K562 (cell line): Measurements from ENCODE around the gene CMTM8. TPM values are rescaled to one million over a fixed set of nuclear protein-coding genes. Genes with fewer than 3 reads are reported as not detected.

ENCODE experiments used
- BRCA1 ChIP-seq, 2 experiments: fragments of 450-650 bp in 1 of 2; sonication (generic) in 1 of 2; formaldehyde crosslinking in 1 of 2; IDR thresholded peaks; 2 replicates each; pipeline versions ENCODE4 v1.5.0 to v1.6.1; 2017 to 2020; ENCODE audit warnings: mild to moderate bottlenecking in 1 of 2, missing genetic modification reagents in 1 of 2
- DEAF1 ChIP-seq: fragments of 450-650 bp; formaldehyde crosslinking; IDR thresholded peaks from 2 replicates; pipeline ENCODE4 v1.4.0; 2020; ENCODE audit warnings: mild to moderate bottlenecking, moderate library complexity
- HMGN3 ChIP-seq: IDR thresholded peaks from 2 replicates; pipeline ENCODE4 v1.6.1; 2011; ENCODE audit warnings: borderline replicate concordance, low read depth, mild to moderate bottlenecking, mixed read lengths, low read length; ENCODE audit not compliant: insufficient read length; ENCODE audit errors: extremely low read depth
- SIX5 ChIP-seq, 2 experiments: IDR thresholded peaks; 2 replicates each; pipeline ENCODE4 v1.6.1; 2011; ENCODE audit warnings: low read length in 2 of 2, borderline replicate concordance in 1 of 2, low read depth in 1 of 2, mild to moderate bottlenecking in 1 of 2, moderate library complexity in 1 of 2; ENCODE audit not compliant: insufficient read depth in 1 of 2
- TEAD4 ChIP-seq, 2 experiments: sonication (generic) in 1 of 2; formaldehyde crosslinking in 1 of 2; IDR thresholded peaks; 2 replicates each; pipeline versions ENCODE4 v1.6.1 to v1.8.0; 2012 to 2022; ENCODE audit warnings: borderline replicate concordance in 1 of 2, inconsistent platforms in 1 of 2, low read length in 1 of 2, mild to moderate bottlenecking in 1 of 2, missing genetic modification reagents in 1 of 2
- TSHZ1 ChIP-seq: fragments of 250-450 bp; sonication (Bioruptor Pico); IDR thresholded peaks from 2 replicates; pipeline ENCODE4 v1.4.0; 2020; ENCODE audit warnings: mild to moderate bottlenecking, moderate library complexity
- XRCC3 ChIP-seq: fragments of 450-650 bp; IDR thresholded peaks from 2 replicates; pipeline ENCODE4 v1.6.1; 2017; ENCODE audit warnings: mild to moderate bottlenecking, moderate library complexity
- ZNF121 ChIP-seq: sonication (generic); formaldehyde crosslinking; conservative IDR thresholded peaks from 2 replicates; pipeline ENCODE4 v1.8.0; 2022; ENCODE audit warnings: missing genetic modification reagents
- polyA plus RNA-seq, 8 experiments: library from polyadenylated mRNA; depleted of rRNA in 4 of 8; stranded (reverse) in 5 of 8; unstranded in 3 of 8; fragments of >200 nt; fragmentation: Nextera tagmentation in 2 of 8; fragmentation: Illumina TruSeq in 1 of 8; extraction: Ambion mirVana in 2 of 8; extraction: Trizol in 1 of 8; gene quantifications; 2 replicates each; pipeline versions ENCODE4 v1.2.1 to v1.2.3, GENCODE V29; 2011 to 2014; ENCODE audit warnings: inconsistent platforms in 1 of 8, missing spikeins in 1 of 8
- total RNA-seq, 7 experiments: library from RNA; depleted of rRNA in 6 of 7; stranded (reverse); fragments of >200 nt in 6 of 7; fragmentation: Illumina TruSeq in 2 of 7; extraction: Trizol in 2 of 7; gene quantifications; 2 replicates each; pipeline versions ENCODE4 v1.2.1 to v1.2.3, GENCODE V29; 2011 to 2021; ENCODE audit warnings: low replicate concordance in 1 of 7

The CMTM8 gene
- total and polyA plus RNA-seq, 9 of the 15 experiments (the other 6 are each of a cell fraction or from before 2014, with no cell fraction given): not detected

- no peak for TF ChIP-seq TSHZ1 (CRISPR knock-in tag)
- TF ChIP-seq DEAF1 (CRISPR knock-in tag): no peak
- TF ChIP-seq HMGN3: no peak
- TF ChIP-seq BRCA1 (IDR thresholded peaks at IDR 0.05): no peak
- TF ChIP-seq BRCA1 (CRISPR knock-in tag; IDR thresholded peaks at IDR 0.05): no peak
- no peak for TF ChIP-seq TEAD4 (IDR thresholded peaks at IDR 0.05; ENCODE audit: low read length)
- TF ChIP-seq TEAD4 (CRISPR knock-in tag; IDR thresholded peaks at IDR 0.05; ENCODE audit: borderline replicate concordance): no peak
- no peak for TF ChIP-seq SIX5 (IDR thresholded peaks at IDR 0.05; ENCODE audit: borderline replicate concordance in 1 of 2, insufficient read depth in 1 of 2, low read depth in 1 of 2, low read length in 2 of 2)
- TF ChIP-seq ZNF121 (CRISPR knock-in tag): no peak
- no peak for TF ChIP-seq XRCC3
- TF ChIP-seq, all 486 proteins: peak for 14
Measured at GRCh38 chr3:32249184-32249782, 10.8 kb downstream of the CMTM8 start (continued).
